GM10248 (cell line): Measurements from ENCODE around the gene NELL1.

Source experiments
- CTCF ChIA-PET: fragments of 300-600 bp; sonication (Branson Sonifier 250); formaldehyde crosslinking; extraction: SDS; loops from one replicate; lab custom pipeline; 2021; ENCODE audit warnings: antibody characterized with exemption; lab: Yijun Ruan, JAX
- POLR2A ChIA-PET: fragments of 350-650 bp; sonication (Branson Sonifier 250); formaldehyde crosslinking; extraction: SDS; loops from one replicate; lab custom pipeline; 2020; ENCODE audit warnings: antibody characterized with exemption; lab: Yijun Ruan, JAX
- DNase-seq: peaks from one replicate; pipeline ENCODE4 v3.0.0; 2012; ENCODE audit errors: extremely low spot score
- CTCF ChIP-seq: IDR thresholded peaks from 2 replicates; pipeline ENCODE4 v1.5.1; 2012; ENCODE audit warnings: mild to moderate bottlenecking, low read depth; ENCODE audit errors: extremely low read depth, missing control alignments, control extremely low read depth

NELL1 gene

GRCh38 chr11:21421711-21422329 lies 752.4 kb downstream of the NELL1 start:
- no peak for TF ChIP-seq CTCF
- POLR2A ChIA-PET, result no interaction called here
- CTCF ChIA-PET, result interaction anchor here (1.3 kb wide), 1 partner anchor 51 kb away, joined by 3 read pairs; no protein-coding TSS in a partner anchor
- DNase-seq, result no peak

- no peak for TF ChIP-seq CTCF
- ChIA-PET CTCF (interaction anchor here (1.0 to 1.8 kb wide), 3 partner anchors 8 to 57 kb away, joined by 3 to 5 read pairs (median 4); no protein-coding TSS in a partner anchor), POLR2A (no interaction called here)
- no peak for DNase-seq
Observed at GRCh38 chr11:21426931-21427330, 757.5 kb downstream of the NELL1 start.

- ChIA-PET CTCF (interaction anchor here (1.8 kb wide), 1 partner anchor 58 kb away, joined by 5 read pairs; no protein-coding TSS in a partner anchor), POLR2A (no interaction called here)
- DNase-seq, result no peak
- TF ChIP-seq CTCF, result no peak
Observed at GRCh38 chr11:21427726-21428125, 758.3 kb downstream of the NELL1 start.

GRCh38 chr11:21428796-21429195 lies 759.4 kb downstream of the NELL1 start:
- no peak for TF ChIP-seq CTCF
- ChIA-PET POLR2A (no interaction called here), CTCF (no interaction called here)
- no peak for DNase-seq

- POLR2A ChIA-PET, result no interaction called here
- no peak for DNase-seq
- no peak for TF ChIP-seq CTCF
- CTCF ChIA-PET, result interaction anchor here (0.7 kb wide), 1 partner anchor 11 kb away, joined by 3 read pairs; no protein-coding TSS in a partner anchor
Observed at GRCh38 chr11:21429401-21429800, 760.0 kb downstream of the NELL1 start.

GRCh38 chr11:21430537-21430936 lies 761.2 kb downstream of the NELL1 start:
- no peak for DNase-seq
- no peak for TF ChIP-seq CTCF
- ChIA-PET POLR2A (no interaction called here), CTCF (interaction anchor here (1.4 kb wide), 1 partner anchor 23 kb away, joined by 3 read pairs; no protein-coding TSS in a partner anchor)
